ENCODE data around the gene GPR107. TPM values are rescaled to one million over a fixed set of nuclear protein-coding genes. Genes with fewer than 3 reads are reported as not detected.

GPR107 gene
- total RNA-seq, 1 donor from 2014 or later = 29.4 TPM

DNA sequence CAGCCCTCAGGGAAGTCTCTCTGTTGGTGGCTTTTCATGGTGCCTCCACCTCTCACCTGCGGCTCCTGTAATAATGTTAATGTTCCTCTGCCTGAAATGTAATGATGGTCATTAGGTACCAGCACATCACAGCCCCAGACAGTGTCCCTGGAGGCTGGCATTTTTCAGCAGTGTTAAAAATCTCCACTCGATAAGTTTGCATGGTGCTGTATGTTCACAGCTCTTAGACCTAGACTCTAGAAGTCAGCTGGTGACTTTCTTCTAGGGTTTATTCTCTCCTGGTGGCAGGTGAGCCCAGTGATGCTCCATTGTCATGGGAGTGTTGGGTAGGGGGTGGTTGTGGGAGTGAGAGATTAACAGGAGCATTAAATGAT lies 53.1 kb downstream of the GPR107 start:
- peaks cover 1% of the 10 kb centered on the region for H3K36me3 ChIP-seq (ENCODE audit: control insufficient read depth, insufficient read depth, low read length)
- TF ChIP-seq, protein P1, sequence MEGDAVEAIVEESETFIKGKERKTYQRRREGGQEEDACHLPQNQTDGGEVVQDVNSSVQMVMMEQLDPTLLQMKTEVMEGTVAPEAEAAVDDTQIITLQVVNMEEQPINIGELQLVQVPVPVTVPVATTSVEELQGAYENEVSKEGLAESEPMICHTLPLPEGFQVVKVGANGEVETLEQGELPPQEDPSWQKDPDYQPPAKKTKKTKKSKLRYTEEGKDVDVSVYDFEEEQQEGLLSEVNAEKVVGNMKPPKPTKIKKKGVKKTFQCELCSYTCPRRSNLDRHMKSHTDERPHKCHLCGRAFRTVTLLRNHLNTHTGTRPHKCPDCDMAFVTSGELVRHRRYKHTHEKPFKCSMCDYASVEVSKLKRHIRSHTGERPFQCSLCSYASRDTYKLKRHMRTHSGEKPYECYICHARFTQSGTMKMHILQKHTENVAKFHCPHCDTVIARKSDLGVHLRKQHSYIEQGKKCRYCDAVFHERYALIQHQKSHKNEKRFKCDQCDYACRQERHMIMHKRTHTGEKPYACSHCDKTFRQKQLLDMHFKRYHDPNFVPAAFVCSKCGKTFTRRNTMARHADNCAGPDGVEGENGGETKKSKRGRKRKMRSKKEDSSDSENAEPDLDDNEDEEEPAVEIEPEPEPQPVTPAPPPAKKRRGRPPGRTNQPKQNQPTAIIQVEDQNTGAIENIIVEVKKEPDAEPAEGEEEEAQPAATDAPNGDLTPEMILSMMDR (IDR thresholded peaks at IDR 0.05; ENCODE audit: insufficient read depth, low read length, poor library complexity, severe bottlenecking) = no peak
- H3K27me3 ChIP-seq (ENCODE audit: control insufficient read depth, insufficient read depth, low read length) = no peaks in the 10 kb centered on the region
- H3K4me3 ChIP-seq (ENCODE audit: low read depth, low read length) = no peak overlapping the region
- DNase-seq (ENCODE audit: low read depth) = no peak

DNA sequence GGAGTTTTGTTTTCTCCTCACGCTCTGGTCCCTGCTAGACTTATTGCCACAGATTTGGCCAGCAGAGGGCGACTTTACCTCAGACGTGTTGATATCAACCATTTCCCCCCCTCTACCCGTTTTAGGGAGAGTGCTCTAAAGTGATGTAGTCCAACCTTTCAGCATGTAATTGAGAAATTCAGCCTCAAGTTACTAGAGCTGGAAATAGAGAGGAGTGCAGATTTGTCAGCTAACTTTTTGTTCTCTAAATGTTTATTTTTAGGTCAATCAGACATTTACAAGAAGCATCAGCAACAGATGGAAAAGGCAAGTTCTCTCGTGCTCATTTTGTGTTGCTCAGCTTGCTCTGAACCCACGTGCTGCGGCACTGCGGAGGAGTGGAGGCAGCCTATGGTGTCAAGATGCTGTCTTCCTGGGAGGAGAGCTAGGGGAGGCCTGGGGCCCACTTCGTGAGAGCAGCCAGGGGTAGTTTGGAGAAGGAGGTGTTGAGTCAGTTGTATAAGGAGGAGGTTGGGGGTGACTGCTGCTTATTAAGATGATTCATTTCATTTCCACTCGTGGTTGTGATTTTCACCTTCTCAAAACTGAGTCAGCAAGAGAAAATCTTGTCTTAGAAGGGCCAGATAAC lies 53.6 kb downstream of the GPR107 start:
- DNase-seq (ENCODE audit: low read depth) = no peak
- Histone ChIP-seq H3K4me3 (ENCODE audit: low read depth, low read length) (no peak overlapping the region), H3K36me3 (ENCODE audit: control insufficient read depth, insufficient read depth, low read length) (no peaks in the 10 kb centered on the region), H3K27me3 (ENCODE audit: control insufficient read depth, insufficient read depth, low read length) (no peaks in the 10 kb centered on the region)
- TF ChIP-seq, protein P1 (IDR thresholded peaks at IDR 0.05; ENCODE audit: insufficient read depth, low read length, poor library complexity, severe bottlenecking) = peak; percentile 74

DNA sequence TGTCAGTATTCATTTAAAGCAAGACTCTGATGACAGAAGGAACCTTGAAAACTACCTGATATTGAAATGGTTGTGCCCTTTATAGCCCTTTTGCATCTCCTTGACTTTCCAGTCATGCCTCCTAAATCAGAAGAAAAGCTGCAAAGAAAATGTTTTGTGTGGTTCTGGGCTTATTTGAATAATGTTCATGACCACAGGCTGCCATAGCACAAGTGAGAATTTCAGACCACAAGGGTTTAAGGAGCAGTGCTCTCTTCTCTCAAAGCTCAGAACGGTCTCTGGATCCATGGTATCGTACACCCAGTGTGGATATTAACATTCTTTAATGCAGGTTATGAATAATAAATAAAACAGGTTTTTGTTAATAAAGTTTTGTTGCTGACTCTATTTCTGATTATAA lies 54.2 kb downstream of the GPR107 start:
- no peaks in the 10 kb centered on the region for H3K36me3 ChIP-seq (ENCODE audit: control insufficient read depth, insufficient read depth, low read length)
- no peak for DNase-seq (ENCODE audit: low read depth)
- H3K27me3 ChIP-seq (ENCODE audit: control insufficient read depth, insufficient read depth, low read length) = no peaks in the 10 kb centered on the region
- TF ChIP-seq, protein P1 (IDR thresholded peaks at IDR 0.05; ENCODE audit: insufficient read depth, low read length, poor library complexity, severe bottlenecking) = no peak
- no peak overlapping the region for H3K4me3 ChIP-seq (ENCODE audit: low read depth, low read length)

DNA sequence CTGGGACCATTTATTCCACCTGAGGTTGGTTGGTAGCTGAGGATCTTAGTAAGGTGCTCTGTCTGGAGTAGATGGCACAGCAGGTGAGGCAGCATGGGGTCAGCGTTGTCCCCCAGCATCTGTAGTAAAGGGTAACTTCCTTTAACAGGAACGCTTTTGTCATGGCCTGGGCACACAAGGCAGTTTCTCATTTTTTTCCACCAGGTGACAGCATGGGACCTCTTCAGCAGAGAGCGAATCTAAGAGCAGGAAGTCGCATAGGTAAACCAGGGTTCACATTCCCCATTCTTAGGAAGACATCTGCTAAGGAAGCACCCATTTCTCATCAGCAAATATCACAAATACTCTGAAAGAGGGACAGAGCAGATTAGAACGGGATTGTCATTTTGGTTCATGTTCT lies 56.5 kb downstream of the GPR107 start:
- H3K36me3 ChIP-seq (ENCODE audit: control insufficient read depth, insufficient read depth, low read length) = no peaks in the 10 kb centered on the region
- TF ChIP-seq, protein P1 (IDR thresholded peaks at IDR 0.05; ENCODE audit: insufficient read depth, low read length, poor library complexity, severe bottlenecking) = peak; percentile 29
- no peaks in the 10 kb centered on the region for H3K27me3 ChIP-seq (ENCODE audit: control insufficient read depth, insufficient read depth, low read length)
- no peak for DNase-seq (ENCODE audit: low read depth)
- H3K4me3 ChIP-seq (ENCODE audit: low read depth, low read length) = no peak overlapping the region

DNA sequence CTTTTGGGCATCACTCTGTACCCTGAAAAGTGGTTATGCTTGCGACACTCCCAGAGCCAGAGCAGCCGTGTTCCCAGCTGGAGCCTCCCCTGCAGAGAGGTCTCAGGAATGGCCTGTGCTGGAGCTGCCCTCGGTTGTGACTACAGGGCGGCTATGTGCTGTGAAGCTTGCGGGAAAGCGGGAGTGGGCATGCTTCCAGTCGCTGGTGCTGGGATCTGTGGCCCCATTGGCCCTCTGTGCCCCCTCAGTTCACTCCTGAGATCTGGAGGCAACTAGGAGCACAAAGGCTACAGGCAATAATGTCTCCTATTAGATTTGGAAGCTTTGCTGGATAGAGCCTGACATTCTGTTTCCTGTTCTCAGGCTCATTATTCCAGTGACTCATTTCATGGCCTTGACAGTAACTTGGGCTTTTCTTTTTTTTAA lies 56.9 kb downstream of the GPR107 start:
- Histone ChIP-seq H3K27me3 (ENCODE audit: control insufficient read depth, insufficient read depth, low read length) (no peaks in the 10 kb centered on the region), H3K36me3 (ENCODE audit: control insufficient read depth, insufficient read depth, low read length) (no peaks in the 10 kb centered on the region), H3K4me3 (ENCODE audit: low read depth, low read length) (no peak overlapping the region)
- DNase-seq (ENCODE audit: low read depth) = no peak
- TF ChIP-seq, protein P1 (IDR thresholded peaks at IDR 0.05; ENCODE audit: insufficient read depth, low read length, poor library complexity, severe bottlenecking) = no peak

Measured in kidney epithelial cell (primary cell).